Fibroblast of villous mesenchyme (primary cell): Measurements from ENCODE around the gene HAND2. TPM values are rescaled to one million over a fixed set of nuclear protein-coding genes. Genes with fewer than 3 reads are reported as not detected.
A peak's percentile ranks its signal among the peaks of the same experiment; 100 is the strongest.

Source experiments
- DNase-seq: peaks from one replicate; pipeline ENCODE4 v3.0.0-alpha.2; 2010; ENCODE audit warnings: low read depth
- H3K4me3 ChIP-seq: 2 replicates; pipeline ENCODE4 v1.5.1; 2011; ENCODE audit warnings: low read depth, mild to moderate bottlenecking, low read length
- total RNA-seq: library from RNA; depleted of rRNA; stranded (reverse); fragments of >200 nt; gene quantifications from 2 replicates; pipeline ENCODE4 v1.2.3, GENCODE V29; 2012
- TF ChIP-seq, protein P1 (sequence below): IDR thresholded peaks from 2 replicates; pipeline ENCODE4 v1.5.1; 2012; ENCODE audit warnings: low read depth, mild to moderate bottlenecking, low read length; ENCODE audit not compliant: insufficient read depth

HAND2 gene
- total RNA-seq, 1 donor = 71.7 TPM

DNA sequence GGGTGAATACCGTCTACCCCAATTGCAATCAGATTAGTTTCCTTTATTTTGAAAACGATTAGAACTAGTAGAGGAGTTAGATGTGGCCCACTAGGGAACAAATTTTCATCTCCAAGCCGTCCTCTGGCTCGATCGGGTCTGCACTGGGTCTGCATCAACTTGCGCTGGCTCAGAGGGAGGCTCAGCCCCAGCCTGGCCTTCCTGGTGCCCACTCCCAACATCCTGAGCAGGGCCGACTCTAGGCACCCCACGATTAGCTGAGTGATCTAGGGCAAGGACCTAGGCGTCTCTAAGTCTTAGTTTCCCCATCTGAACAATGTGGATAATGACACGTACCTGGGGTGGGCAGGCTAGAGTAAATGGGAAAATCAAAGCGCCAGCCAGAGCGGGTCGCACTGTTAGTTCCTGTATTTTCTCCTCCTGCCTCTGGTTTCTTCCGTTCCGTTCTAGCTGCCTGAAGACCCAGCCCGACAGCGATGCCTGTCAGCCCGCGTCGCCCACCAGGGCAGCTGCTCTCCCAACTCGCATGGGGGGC is 7.7 kb upstream of the HAND2 start:
- TF ChIP-seq, protein P1, sequence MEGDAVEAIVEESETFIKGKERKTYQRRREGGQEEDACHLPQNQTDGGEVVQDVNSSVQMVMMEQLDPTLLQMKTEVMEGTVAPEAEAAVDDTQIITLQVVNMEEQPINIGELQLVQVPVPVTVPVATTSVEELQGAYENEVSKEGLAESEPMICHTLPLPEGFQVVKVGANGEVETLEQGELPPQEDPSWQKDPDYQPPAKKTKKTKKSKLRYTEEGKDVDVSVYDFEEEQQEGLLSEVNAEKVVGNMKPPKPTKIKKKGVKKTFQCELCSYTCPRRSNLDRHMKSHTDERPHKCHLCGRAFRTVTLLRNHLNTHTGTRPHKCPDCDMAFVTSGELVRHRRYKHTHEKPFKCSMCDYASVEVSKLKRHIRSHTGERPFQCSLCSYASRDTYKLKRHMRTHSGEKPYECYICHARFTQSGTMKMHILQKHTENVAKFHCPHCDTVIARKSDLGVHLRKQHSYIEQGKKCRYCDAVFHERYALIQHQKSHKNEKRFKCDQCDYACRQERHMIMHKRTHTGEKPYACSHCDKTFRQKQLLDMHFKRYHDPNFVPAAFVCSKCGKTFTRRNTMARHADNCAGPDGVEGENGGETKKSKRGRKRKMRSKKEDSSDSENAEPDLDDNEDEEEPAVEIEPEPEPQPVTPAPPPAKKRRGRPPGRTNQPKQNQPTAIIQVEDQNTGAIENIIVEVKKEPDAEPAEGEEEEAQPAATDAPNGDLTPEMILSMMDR = no peak
- peak overlapping the region; percentile 54 for H3K4me3 ChIP-seq
- peak; percentile 18 for DNase-seq

DNA sequence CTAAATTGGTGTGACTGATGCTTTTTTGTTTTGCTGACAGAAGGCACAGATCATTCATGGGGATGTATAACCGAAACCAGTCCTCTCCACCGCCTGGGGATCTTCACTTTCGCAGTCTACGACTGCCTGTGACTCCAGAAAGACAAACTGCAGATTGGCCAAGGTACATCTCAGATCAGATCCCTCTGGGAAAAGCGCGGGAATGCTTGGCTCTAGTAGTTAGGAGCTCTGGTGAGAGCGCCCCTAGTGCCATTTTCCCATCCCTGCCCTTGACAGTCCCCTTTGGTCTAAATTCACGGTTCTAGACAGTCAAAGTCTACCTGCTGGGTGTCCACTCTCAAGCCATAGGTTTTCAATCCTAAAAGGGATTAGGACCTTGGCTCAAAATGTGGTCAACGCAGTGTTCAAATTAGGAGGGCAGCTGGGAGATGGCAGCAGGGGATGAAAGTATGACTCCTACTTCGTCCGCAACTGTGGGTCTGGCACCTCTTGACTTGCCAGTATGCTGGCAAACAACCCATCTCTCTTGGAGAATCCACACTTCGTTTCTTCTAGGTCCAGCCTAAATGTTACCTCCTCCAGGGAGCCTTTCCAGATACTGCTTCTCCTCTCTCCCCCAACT is 6.9 kb upstream of the HAND2 start:
- TF ChIP-seq, protein P1 = peak; percentile 55
- peak; percentile 68 for DNase-seq
- no peak overlapping the region for H3K4me3 ChIP-seq

DNA sequence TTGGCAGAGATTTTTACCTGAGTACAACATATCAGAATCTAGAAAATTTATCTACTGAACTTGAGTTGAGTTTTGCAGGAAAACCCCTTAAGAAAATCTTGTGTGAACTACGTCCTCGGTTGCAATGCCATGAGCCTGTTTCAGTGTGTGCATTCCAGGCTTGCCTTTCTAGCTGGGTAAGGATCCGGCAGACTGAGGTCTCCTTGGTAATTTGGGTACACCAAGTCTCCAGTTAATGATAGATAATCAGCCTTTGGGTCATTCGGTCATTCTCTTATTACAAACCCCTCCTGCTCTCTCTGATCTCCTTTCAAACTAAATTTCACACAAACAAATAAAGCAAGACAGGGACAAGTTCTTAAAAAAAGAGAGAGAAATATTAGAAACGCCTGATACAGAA is 5.9 kb upstream of the HAND2 start:
- DNase-seq = no peak
- peak overlapping the region; percentile 3 for H3K4me3 ChIP-seq
- TF ChIP-seq, protein P1 = no peak

DNA sequence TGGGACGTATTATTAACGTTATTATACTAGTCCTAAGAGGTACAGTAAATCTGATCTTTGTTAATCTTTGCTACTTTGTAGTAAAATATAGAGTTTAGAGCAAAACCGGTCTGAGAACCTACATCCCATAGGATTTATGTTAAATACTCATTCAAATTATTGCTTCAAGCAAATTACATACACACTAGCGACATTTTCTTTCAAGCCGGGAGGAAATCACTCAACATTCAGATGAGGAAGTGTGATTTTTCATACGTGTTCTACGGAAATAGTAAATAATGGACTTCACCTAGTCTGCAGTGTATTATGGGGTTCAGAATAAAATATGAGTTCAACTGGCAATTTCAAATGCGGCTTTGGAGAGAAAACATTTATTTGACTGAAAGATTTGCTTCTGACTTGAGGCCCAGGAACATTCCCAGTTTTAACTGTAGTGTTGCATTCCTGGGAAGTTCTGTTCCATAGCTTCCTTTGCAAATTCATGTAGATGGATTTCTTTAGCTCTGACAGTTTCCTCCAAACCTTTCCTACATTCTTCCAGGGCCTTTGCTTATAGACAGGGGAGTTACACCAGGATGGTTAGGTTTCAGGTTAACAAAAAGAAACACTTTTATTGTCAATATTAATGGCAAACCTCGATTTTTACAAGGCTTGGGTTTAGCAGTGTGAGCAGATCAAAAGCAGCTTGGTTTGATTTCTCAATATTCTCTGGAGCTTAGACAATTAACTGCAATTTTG is 5.3 kb upstream of the HAND2 start:
- TF ChIP-seq, protein P1 = no peak
- peak; percentile 44 for DNase-seq
- no peak overlapping the region for H3K4me3 ChIP-seq

DNA sequence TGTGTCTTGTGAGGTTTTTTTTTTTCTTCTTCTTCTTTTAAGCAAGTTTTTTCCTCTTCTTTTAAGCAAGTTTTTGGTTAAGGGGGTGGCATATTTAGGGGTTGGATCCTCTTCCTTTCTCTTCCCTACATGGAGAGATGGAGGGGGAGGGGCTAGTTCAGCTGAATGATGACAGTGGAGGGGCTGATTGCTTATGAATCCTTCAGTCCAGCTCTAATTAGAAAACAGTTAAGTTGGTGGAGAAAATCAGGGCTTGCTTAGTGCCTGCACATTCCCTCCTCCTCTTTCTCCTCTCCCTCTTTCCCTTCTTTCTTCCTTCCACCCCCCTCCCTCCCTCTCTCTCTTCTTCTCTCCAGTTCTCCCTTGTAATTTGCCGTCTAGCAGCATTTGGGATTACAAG is 4.4 kb upstream of the HAND2 start:
- peak overlapping the region; percentile 34 for H3K4me3 ChIP-seq
- TF ChIP-seq, protein P1 = no peak
- peak; percentile 48 for DNase-seq

DNA sequence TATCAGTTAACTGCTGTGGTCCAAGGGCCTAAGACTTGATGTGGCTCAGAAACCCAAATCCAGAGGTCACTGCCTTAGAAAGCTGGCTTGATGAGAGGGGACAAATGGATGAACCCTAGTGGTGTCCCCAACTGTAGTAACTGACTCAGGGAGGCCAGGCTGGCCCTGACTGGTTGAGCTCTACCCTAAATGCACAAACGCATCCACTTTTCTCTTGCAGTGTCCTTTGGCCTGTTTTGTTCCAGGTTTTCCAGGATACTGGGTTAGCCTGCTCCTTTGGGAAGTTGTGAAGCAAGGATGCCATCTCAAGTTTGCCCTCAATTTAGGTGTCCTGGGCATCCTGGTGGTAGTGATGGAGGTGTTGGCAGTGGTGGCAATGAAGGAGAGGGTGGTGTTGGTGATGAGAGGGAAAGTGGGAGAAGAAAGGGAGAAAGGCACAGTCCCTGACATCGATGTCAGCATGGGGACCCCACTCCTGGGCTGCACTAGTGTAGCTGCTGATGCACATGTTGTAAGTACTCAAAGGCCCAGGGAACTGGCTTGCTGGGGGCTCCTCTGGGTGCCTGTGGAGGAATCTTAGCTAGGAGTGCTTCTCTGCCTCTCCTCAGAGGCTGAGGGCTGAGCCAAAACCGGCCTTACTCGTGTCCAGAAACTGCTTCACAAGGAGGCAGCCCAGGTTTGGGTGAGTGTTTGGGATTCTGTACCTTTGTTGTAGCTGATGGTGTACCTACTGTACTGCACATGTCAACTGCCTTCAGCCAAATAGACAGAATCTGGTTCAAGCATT is 2.9 kb upstream of the HAND2 start:
- peak; percentile 32 for DNase-seq
- peak overlapping the region; percentile 97 for H3K4me3 ChIP-seq
- TF ChIP-seq, protein P1 = no peak
